Pancreas (tissue), 10 donors: ENCODE measurements around the gene ASS1. TPM values are rescaled to one million over a fixed set of nuclear protein-coding genes. Genes with fewer than 3 reads are reported as not detected.

Source experiments
- ATAC-seq, 4 donors: fragments of 200-7000 bp; cut with Tn5 transposase; one replicate each; pipeline versions ENCODE4 v1.8.0 to v1.9.1; 2020; ENCODE audit warnings: mild to moderate bottlenecking in 4 of 4, moderate library complexity in 4 of 4
- DNase-seq, 6 donors: peaks; one replicate each; pipeline ENCODE4 v3.0.0-alpha.2; 2020
- FAIRE-seq: peaks from 2 replicates; lab custom pipeline; 2012; peaks lifted over from hg19 to GRCh38; lab: Jason Lieb, UNC
- H3K27ac ChIP-seq, 4 donors: fragments of 200-600 bp; sonication (generic); 1 replicate in 3 of 4; 2 replicates in 1 of 4; pipeline versions ENCODE4 v1.5.0 to v1.8.0; 2020
- H3K27me3 ChIP-seq, 4 donors: fragments of 200-600 bp; one replicate each; pipeline ENCODE4 v1.8.0; 2021
- H3K36me3 ChIP-seq, 3 donors: fragments of 200-600 bp; sonication (generic) in 1 of 3; one replicate each; pipeline versions ENCODE4 v1.5.0 to v1.8.0; 2020 to 2021
- H3K4me1 ChIP-seq, 3 donors: fragments of 200-600 bp; one replicate each; pipeline ENCODE4 v1.8.0; 2021
- H3K4me3 ChIP-seq, 4 donors: fragments of 200-600 bp; sonication (generic) in 2 of 4; one replicate each; pipeline versions ENCODE4 v1.5.0 to v1.8.0; 2020 to 2021
- H3K9me3 ChIP-seq, 4 donors: fragments of 200-600 bp; one replicate each; pipeline ENCODE4 v1.8.0; 2021
- CTCF ChIP-seq, 4 donors: fragments of 200-600 bp; sonication (generic) in 3 of 4; IDR thresholded peaks; one replicate each; pipeline versions ENCODE4 v1.5.0 to v1.8.0; 2021; ENCODE audit warnings: antibody characterized with exemption in 4 of 4
- WGBS, 2 donors: extraction: QIAGEN DNeasy Blood & Tissue Kit; methylation state at CpG; one replicate each; pipeline ENCODE4 v1.1.7; 2013; 5-methylcytosine and 5-hydroxymethylcytosine counted together
- intact Hi-C, 3 donors: fragments of 100-400 bp; cut with DNase I; formaldehyde crosslinking; loops; one replicate each; pipeline versions ENCODE4 v1.11.1 to v1.14.2; 2022
- polyA plus RNA-seq, 2 donors: library from polyadenylated mRNA; stranded (reverse); fragments of 200-250 nt; gene quantifications; one replicate each; pipeline ENCODE4 v1.2.3, GENCODE V29; 2013
- total RNA-seq, 6 donors: library from RNA; stranded (reverse); fragmentation: NEBNext Ultra II Directional in 4 of 6; extraction: Animal tissue kit (Norgen Biotek cat#: 25700) in 4 of 6; gene quantifications; one replicate each; pipeline versions ENCODE4 v1.2.1 to v1.2.4, GENCODE V29; 2021 to 2023
- donor health status: healthy with polysubstance abuse.
- donor health status: DM: no; HTN: no; CAD: no; lungs with moderate emphysema.
- donor health status: DM: no; HTN: no; CAD: no.
- donor health status: control.
- donor health status: control.
- donor health status: Bipolar disorder and iron deficiency.
- donor health status: DM: yes; HTN: yes; CAD: no.
- donor health status: DM: no; HTN: no; CAD: no.
- donor health status: DM: no; HTN: no; CAD: no.
- donor health status: DM: yes; HTN: yes; CAD: no.

ASS1 gene
- total and polyA plus RNA-seq, 8 donors = 19.3 to 71.4 (median 27.1) TPM

GRCh38 chr9:130543368-130543767 is 98.6 kb downstream of the ASS1 start:
- Histone ChIP-seq H3K36me3 (no peaks in the 10 kb centered on the region), H3K4me1 (no peaks in the 10 kb centered on the region), H3K9me3 (no peaks in the 10 kb centered on the region), H3K4me3 (no peak overlapping the region), H3K27ac (no peak overlapping the region), H3K27me3 (peaks cover 0 to 10% (median 0%) of the 10 kb centered on the region in 4 donors)
- TF ChIP-seq CTCF (IDR thresholded peaks at IDR 0.05) = no peak
- FAIRE-seq (no peak), ATAC-seq (no peak), DNase-seq (no peak)
- intact Hi-C loops = no loop called here
- WGBS, 2 donors = 65 to 77% methylated on average over 8 of the region's 8 CpGs

- H3K36me3 ChIP-seq = no peaks in the 10 kb centered on the region
- ATAC-seq (no peak), FAIRE-seq (no peak), DNase-seq (no peak)
- intact Hi-C loops = no loop called here
- 74 to 76% methylated on average over 6 of the region's 6 CpGs for WGBS, 2 donors
- no peaks in the 10 kb centered on the region for H3K4me1 ChIP-seq
- no peak overlapping the region for H3K4me3 ChIP-seq
- TF ChIP-seq CTCF (IDR thresholded peaks at IDR 0.05) = no peak
- H3K27ac ChIP-seq = no peak overlapping the region
- H3K9me3 ChIP-seq = no peaks in the 10 kb centered on the region
- peaks cover 0 to 10% (median 0%) of the 10 kb centered on the region in 4 donors for H3K27me3 ChIP-seq
These were observed 99.1 kb downstream of the ASS1 start for GRCh38 chr9:130543859-130544258.

- no peak for FAIRE-seq
- H3K4me1 ChIP-seq = no peaks in the 10 kb centered on the region
- intact Hi-C loops = no loop called here
- DNase-seq = no peak
- H3K4me3 ChIP-seq = no peak overlapping the region
- H3K27me3 ChIP-seq = peaks cover 0 to 9% (median 0%) of the 10 kb centered on the region in 4 donors
- H3K36me3 ChIP-seq = no peaks in the 10 kb centered on the region
- H3K9me3 ChIP-seq = no peaks in the 10 kb centered on the region
- TF ChIP-seq CTCF (IDR thresholded peaks at IDR 0.05) = no peak
- no peak for ATAC-seq
- H3K27ac ChIP-seq = no peak overlapping the region
- 65 to 69% methylated on average over 9 of the region's 9 CpGs for WGBS, 2 donors
These were observed 99.6 kb downstream of the ASS1 start for GRCh38 chr9:130544364-130544763.

GRCh38 chr9:130548103-130548502 is 103.3 kb downstream of the ASS1 start:
- TF ChIP-seq CTCF (IDR thresholded peaks at IDR 0.05) = no peak
- 86 to 88% methylated on average over 6 of the region's 6 CpGs for WGBS, 2 donors
- intact Hi-C loops = no loop called here
- no peaks in the 10 kb centered on the region for H3K9me3 ChIP-seq
- DNase-seq = no peak
- H3K4me3 ChIP-seq = no peak overlapping the region
- H3K36me3 ChIP-seq = no peaks in the 10 kb centered on the region
- H3K27ac ChIP-seq = no peak overlapping the region
- no peaks in the 10 kb centered on the region for H3K27me3 ChIP-seq
- no peaks in the 10 kb centered on the region for H3K4me1 ChIP-seq
- no peak for FAIRE-seq
- ATAC-seq = no peak

- Histone ChIP-seq H3K4me1 (no peaks in the 10 kb centered on the region), H3K4me3 (no peak overlapping the region), H3K27ac (no peak overlapping the region), H3K9me3 (no peaks in the 10 kb centered on the region), H3K27me3 (no peaks in the 10 kb centered on the region), H3K36me3 (no peaks in the 10 kb centered on the region)
- DNase-seq = no peak
- FAIRE-seq = no peak
- TF ChIP-seq CTCF (IDR thresholded peaks at IDR 0.05) = no peak
- WGBS, 2 donors = 86 to 88% methylated on average over 5 of the region's 5 CpGs
- ATAC-seq = no peak
- intact Hi-C loops = no loop called here
These were observed 104.5 kb downstream of the ASS1 start for GRCh38 chr9:130549093-130549735.
